Endothelial cell of hepatic sinusoid (primary cell): ENCODE measurements around the gene SFXN5.

ENCODE experiments used
- in situ Hi-C: cut with HindIII; loops from 2 replicates; pipeline ENCODE4 v1.10.0; 2017; ENCODE audit warnings: low sequenced_read_pairs

The SFXN5 gene

GRCh38 chr2:73027340-73027739 lies 44.2 kb downstream of the SFXN5 start:
- in situ Hi-C loops, result no loop called here

GRCh38 chr2:73023497-73023896 lies 48.0 kb downstream of the SFXN5 start:
- in situ Hi-C loops, result no loop called here

- in situ Hi-C loops, result no loop called here
Measured at GRCh38 chr2:73022024-73022568, 49.4 kb downstream of the SFXN5 start.

- in situ Hi-C loops, result no loop called here
Measured at GRCh38 chr2:73021371-73022010, 50.0 kb downstream of the SFXN5 start.

- in situ Hi-C loops, result no loop called here
Measured at GRCh38 chr2:73020657-73021370, 50.7 kb downstream of the SFXN5 start.

GRCh38 chr2:73020306-73020656 lies 51.2 kb downstream of the SFXN5 start:
- in situ Hi-C loops, result no loop called here

GRCh38 chr2:73018188-73018825 lies 53.2 kb downstream of the SFXN5 start:
- in situ Hi-C loops, result no loop called here

GRCh38 chr2:73013936-73014335 lies 57.6 kb downstream of the SFXN5 start:
- in situ Hi-C loops, result no loop called here

- in situ Hi-C loops, result loop anchor here (5.0 to 10.0 kb wide), 3 partner anchors 73 to 225 kb away; partner anchors contain the start of genes CCT7 and PRADC1
Measured at GRCh38 chr2:73009177-73009839, 62.2 kb downstream of the SFXN5 start.

- in situ Hi-C loops, result loop anchor here (5.0 to 10.0 kb wide), 3 partner anchors 74 to 226 kb away; partner anchors contain the start of genes CCT7 and PRADC1
Measured at GRCh38 chr2:73008766-73009135, 62.8 kb downstream of the SFXN5 start.

GRCh38 chr2:73007991-73008765 lies 63.3 kb downstream of the SFXN5 start:
- in situ Hi-C loops, result loop anchor here (5.0 to 10.0 kb wide), 3 partner anchors 74 to 227 kb away; partner anchors contain the start of genes CCT7 and PRADC1

- in situ Hi-C loops, result loop anchor here (5.0 to 10.0 kb wide), 3 partner anchors 75 to 228 kb away; partner anchors contain the start of genes CCT7 and PRADC1
Measured at GRCh38 chr2:73006969-73007710, 64.4 kb downstream of the SFXN5 start.

- in situ Hi-C loops, result loop anchor here (5.0 to 10.0 kb wide), 3 partner anchors 77 to 230 kb away; partner anchors contain the start of genes CCT7 and PRADC1
Measured at GRCh38 chr2:73004889-73005596, 66.5 kb downstream of the SFXN5 start.

- in situ Hi-C loops, result loop anchor here (10.0 kb wide), 1 partner anchor 230 kb away; the partner anchor contains the start of genes CCT7 and PRADC1
Measured at GRCh38 chr2:73004466-73004865, 67.0 kb downstream of the SFXN5 start.

- in situ Hi-C loops, result loop anchor here (10.0 kb wide), 1 partner anchor 232 kb away; the partner anchor contains the start of genes CCT7 and PRADC1
Measured at GRCh38 chr2:73003027-73003426, 68.5 kb downstream of the SFXN5 start.

- in situ Hi-C loops, result loop anchor here (10.0 kb wide), 1 partner anchor 234 kb away; the partner anchor contains the start of genes CCT7 and PRADC1
Measured at GRCh38 chr2:73000808-73001570, 70.5 kb downstream of the SFXN5 start.
